Neutrophil (primary cell): Measurements from ENCODE around the gene CFI.

Experiments used
- H3K27ac ChIP-seq: fragments of 200-600 bp; sonication (generic); 2 replicates; pipeline ENCODE4 v1.5.1; 2016; ENCODE audit warnings: mild to moderate bottlenecking, moderate library complexity
- H3K27me3 ChIP-seq: fragments of 200-600 bp; sonication (generic); 2 replicates; pipeline ENCODE4 v1.6.0; 2016; ENCODE audit warnings: mild to moderate bottlenecking
- H3K36me3 ChIP-seq: fragments of 200-600 bp; sonication (generic); 2 replicates; pipeline ENCODE4 v1.5.1; 2017
- H3K4me1 ChIP-seq, 2 experiments: fragments of 200-600 bp in 1 of 2; sonication (generic) in 1 of 2; 1 replicate in 1 of 2; 2 replicates in 1 of 2; pipeline versions ENCODE4 v1.5.1 to v1.6.1; 2013 to 2016; ENCODE audit warnings: low read depth in 1 of 2, low read length in 1 of 2, mild to moderate bottlenecking in 1 of 2, moderate library complexity in 1 of 2; ENCODE audit not compliant: control insufficient read depth in 1 of 2, insufficient read depth in 1 of 2
- H3K4me3 ChIP-seq, 2 experiments: fragments of 200-600 bp in 1 of 2; sonication (generic) in 1 of 2; 1 replicate in 1 of 2; 2 replicates in 1 of 2; pipeline ENCODE4 v1.5.1; 2013 to 2016; ENCODE audit warnings: low read depth in 1 of 2, low read length in 1 of 2, mild to moderate bottlenecking in 1 of 2, moderate library complexity in 1 of 2
- H3K9me3 ChIP-seq: fragments of 200-600 bp; sonication (generic); 2 replicates; pipeline ENCODE4 v1.5.1; 2016
- CTCF ChIP-seq: fragments of 200-600 bp; sonication (generic); IDR thresholded peaks from 2 replicates; pipeline ENCODE4 v1.5.1; 2016; ENCODE audit warnings: antibody characterized with exemption

CFI gene

GRCh38 chr4:109703664-109704361, 98.0 kb downstream of the CFI start:
- Histone ChIP-seq H3K36me3 (no peaks in the 10 kb centered on the region), H3K4me3 (peak overlapping the region; percentile 70 to 71), H3K27ac (peak overlapping the region; percentile 67), H3K27me3 (no peaks in the 10 kb centered on the region), H3K4me1 (peaks cover 18 to 25% of the 10 kb centered on the region in 2 experiments), H3K9me3 (no peaks in the 10 kb centered on the region)
- no peak for TF ChIP-seq CTCF

DNA sequence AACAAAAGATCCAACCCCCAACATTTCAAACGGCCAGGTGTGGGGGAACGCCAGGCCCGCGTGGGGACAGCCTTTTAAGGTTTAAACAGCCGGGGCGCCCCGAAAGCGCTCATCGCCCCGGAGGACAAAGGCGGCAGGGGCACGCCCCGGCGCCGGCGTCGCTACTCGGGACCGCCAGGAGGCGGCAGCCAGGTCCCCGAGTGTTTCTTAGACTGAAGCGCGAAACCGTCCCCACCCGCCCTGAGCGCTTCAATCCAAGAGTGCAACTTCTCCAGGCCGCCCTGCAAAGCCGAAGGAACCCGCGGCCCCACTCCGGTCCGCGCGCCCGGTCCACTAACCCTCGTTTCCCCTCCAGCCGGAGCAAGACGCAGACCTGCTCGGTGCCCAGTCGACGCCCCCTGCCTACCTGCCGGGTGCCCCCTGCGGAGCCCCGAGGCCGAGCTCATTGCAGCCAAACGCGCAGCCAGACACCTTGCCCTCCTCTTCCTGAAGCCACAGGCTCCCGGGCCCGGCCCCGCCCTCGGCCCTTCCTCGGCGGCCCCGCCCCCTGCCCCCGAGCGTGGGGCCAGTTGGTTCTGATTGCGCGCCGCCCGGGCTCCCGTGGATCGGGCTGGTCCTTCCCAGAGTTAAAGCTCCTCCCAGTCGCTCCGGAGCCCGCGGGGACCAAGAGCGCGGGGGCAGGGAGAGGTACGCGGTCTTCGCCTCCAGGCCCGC, 98.7 kb downstream of the CFI start, which contains the start of gene CASP6:
CASP6 (minus strand) TSS at position 496 of the 714 bp plus-strand sequence; CDS start at position 446, 50 bp downstream.
- peak; percentile 27 for TF ChIP-seq CTCF
- peaks cover 18 to 25% of the 10 kb centered on the region in 2 experiments for H3K4me1 ChIP-seq
- H3K27me3 ChIP-seq = no peaks in the 10 kb centered on the region
- no peaks in the 10 kb centered on the region for H3K9me3 ChIP-seq
- peak within 1 kb of the TSS; percentile 70 to 71 for H3K4me3 ChIP-seq
- H3K27ac ChIP-seq = peak within 1 kb of the TSS; percentile 67
- no peaks in the 10 kb centered on the region for H3K36me3 ChIP-seq

DNA sequence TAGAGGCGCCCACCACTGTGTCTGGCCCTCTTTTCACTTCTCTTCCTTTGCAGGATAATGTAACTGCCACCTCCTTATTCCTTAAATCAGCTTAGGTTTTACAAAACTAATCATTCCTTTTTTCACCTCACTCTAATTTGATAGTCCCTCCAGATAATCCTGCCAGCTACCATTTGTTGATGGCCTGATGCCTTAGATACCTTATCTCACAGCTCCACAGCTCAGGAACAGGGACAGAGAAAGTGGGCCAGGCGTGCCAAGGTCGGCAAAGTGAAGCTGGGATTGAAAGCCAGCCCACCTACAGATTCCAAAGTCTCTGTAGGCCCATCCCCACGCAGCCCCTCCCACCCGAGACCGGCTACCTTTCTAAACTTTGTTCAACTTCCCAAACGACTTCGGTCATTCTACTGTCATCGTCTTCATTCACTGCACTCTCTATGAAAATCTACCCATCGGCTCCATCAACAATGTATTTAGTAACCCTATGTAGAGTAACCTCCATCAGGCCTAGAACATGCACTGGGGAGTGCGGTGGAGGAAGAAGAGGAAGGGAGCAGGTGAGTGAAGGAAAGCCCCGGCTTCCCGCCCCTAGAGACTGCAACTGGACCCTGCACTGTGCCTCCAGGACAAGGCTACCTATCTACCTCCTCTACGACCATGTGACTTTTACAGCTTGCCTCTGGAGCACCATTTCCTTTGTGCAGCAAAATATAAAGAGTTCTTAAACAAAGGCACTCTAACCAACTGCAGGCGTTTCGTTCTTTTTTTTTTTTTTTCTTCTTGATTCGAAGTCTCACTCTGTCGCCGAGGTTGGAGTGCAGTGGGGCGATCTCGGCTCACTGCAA, 100.0 kb downstream of the CFI start:
- Histone ChIP-seq H3K36me3 (no peaks in the 10 kb centered on the region), H3K4me1 (peaks cover 18 to 25% of the 10 kb centered on the region in 2 experiments), H3K9me3 (no peaks in the 10 kb centered on the region), H3K4me3 (peak overlapping the region; percentile 70 to 71), H3K27me3 (no peaks in the 10 kb centered on the region), H3K27ac (no peak overlapping the region)
- TF ChIP-seq CTCF = no peak

GRCh38 chr4:109699553-109700225, 102.1 kb downstream of the CFI start:
- Histone ChIP-seq H3K4me1 (peaks cover 18 to 25% of the 10 kb centered on the region in 2 experiments), H3K27me3 (no peaks in the 10 kb centered on the region), H3K27ac (no peak overlapping the region), H3K4me3 (no peak overlapping the region), H3K9me3 (no peaks in the 10 kb centered on the region), H3K36me3 (no peaks in the 10 kb centered on the region)
- TF ChIP-seq CTCF = no peak

DNA sequence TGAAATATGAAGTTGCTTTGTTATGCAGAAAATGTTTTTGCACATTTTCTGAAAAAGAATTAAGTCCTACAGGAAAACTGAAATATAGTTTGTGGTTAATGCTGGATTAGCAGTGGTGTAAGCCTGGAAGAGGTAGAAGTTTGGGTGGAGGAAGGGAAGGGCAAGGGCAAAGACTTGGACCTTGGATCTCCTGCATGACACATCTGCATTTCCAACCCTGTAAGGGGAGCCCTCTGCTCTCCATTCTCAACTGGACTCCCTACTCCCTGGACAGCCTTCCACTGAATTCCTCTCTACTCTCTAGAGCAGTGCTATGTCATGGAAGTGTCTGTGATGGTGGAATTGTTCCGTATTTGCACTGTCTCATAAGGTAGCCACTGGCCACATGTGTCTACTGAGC, 103.1 kb downstream of the CFI start:
- TF ChIP-seq CTCF = no peak

More for the DNA sequence above, 103.1 kb downstream of the CFI start:
- no peaks in the 10 kb centered on the region for H3K9me3 ChIP-seq
- H3K4me1 ChIP-seq = peaks cover 14 to 21% of the 10 kb centered on the region in 2 experiments
- no peak overlapping the region for H3K27ac ChIP-seq
- H3K4me3 ChIP-seq = no peak overlapping the region
- peaks cover 5% of the 10 kb centered on the region for H3K36me3 ChIP-seq
- no peaks in the 10 kb centered on the region for H3K27me3 ChIP-seq
